Measurements from ENCODE around the gene SLC9A9.

DNA sequence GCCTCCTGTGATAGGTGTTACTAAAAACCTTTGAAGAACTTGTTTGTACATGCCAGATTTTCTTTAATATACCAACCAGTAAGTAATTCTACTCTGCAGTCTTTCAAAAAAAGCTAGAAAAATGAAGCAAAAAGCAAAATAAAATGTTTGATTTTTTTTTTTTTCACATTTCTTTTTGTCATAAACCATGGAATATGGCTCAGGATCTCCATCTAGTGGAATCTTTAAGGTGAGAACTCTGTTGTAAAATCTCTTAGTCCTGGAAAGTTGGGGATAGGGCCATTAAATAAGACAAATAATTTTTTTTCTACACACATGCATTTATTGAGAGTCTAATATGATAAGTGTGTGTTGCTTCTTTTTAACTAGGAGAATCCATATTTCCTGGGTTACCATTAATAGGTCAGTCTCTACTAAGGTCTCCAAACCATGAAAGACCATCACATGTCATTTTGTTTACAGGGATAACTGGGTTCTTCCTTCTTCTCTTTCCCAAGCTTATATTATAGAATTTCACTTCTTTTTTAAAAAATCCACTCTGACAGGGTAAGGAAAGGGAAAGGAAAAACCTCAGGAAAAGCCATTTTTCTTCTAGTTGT is 84.6 kb downstream of the SLC9A9 start:
- TF ChIP-seq CTCF (IDR thresholded peaks at IDR 0.05) (no peak), POLR2A (IDR thresholded peaks at IDR 0.05) (no peak), POLR2AphosphoS5 (IDR thresholded peaks at IDR 0.05) (no peak)
